Mucosa of rectum (tissue), 2 donors: ENCODE data around the gene SEC14L1.

ENCODE experiments used
- H3K27ac ChIP-seq, 2 donors: one replicate each; pipeline ENCODE4 v1.7.0; 2013; ENCODE audit warnings: inconsistent platforms in 2 of 2, low read depth in 2 of 2, low read length in 2 of 2
- H3K27me3 ChIP-seq, 2 donors: one replicate each; pipeline ENCODE4 v1.7.0; 2013; ENCODE audit warnings: low read length in 2 of 2; ENCODE audit not compliant: control insufficient read depth in 2 of 2, insufficient read depth in 2 of 2
- H3K36me3 ChIP-seq, 2 donors: one replicate each; pipeline ENCODE4 v1.7.0; 2013; ENCODE audit warnings: low read length in 2 of 2; ENCODE audit not compliant: control insufficient read depth in 2 of 2, insufficient read depth in 2 of 2
- H3K4me1 ChIP-seq, 2 donors: one replicate each; pipeline ENCODE4 v1.7.0; 2013; ENCODE audit warnings: low read length in 2 of 2, mild to moderate bottlenecking in 1 of 2; ENCODE audit not compliant: control insufficient read depth in 2 of 2, insufficient read depth in 2 of 2
- H3K4me3 ChIP-seq, 2 donors: one replicate each; pipeline ENCODE4 v1.7.0; 2013; ENCODE audit warnings: low read length in 2 of 2
- H3K9ac ChIP-seq, 2 donors: one replicate each; pipeline ENCODE4 v1.7.0; 2013; ENCODE audit warnings: low read length in 2 of 2, low read depth in 1 of 2, mild to moderate bottlenecking in 1 of 2
- H3K9me3 ChIP-seq, 2 donors: one replicate each; pipeline ENCODE4 v1.7.0; 2013; ENCODE audit warnings: low read length in 2 of 2; ENCODE audit not compliant: control insufficient read depth in 2 of 2
- donor health status: healthy.
- donor health status: Normal muscosa, but diverticular disease.

SEC14L1 gene

DNA sequence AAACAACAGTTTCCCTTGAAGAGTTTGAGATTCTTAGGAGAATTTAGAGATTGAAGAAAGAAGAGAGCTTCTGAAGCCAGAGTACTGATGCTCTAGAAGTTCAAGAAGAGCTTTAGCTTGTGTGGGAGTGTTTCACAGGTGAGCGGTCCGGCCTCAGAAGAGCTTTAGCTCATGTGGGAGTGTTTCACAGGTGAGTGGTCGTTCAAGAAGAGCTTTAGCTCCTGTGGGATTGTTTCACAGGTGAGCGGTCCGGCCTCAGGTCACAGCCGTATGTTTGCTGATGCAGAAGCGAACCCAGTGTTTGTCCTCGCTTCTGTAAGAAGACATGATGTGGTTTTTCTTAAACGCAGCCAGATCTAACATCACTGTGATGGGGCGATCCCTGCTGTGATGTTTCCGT is 76.4 kb downstream of the SEC14L1 start:
- Histone ChIP-seq H3K4me3 (no peak overlapping the region), H3K27ac (no peak overlapping the region), H3K27me3 (no peaks in the 10 kb centered on the region), H3K36me3 (peaks cover 31 to 55% of the 10 kb centered on the region in 2 donors), H3K9me3 (no peaks in the 10 kb centered on the region), H3K9ac (no peak overlapping the region), H3K4me1 (peaks cover 6 to 9% of the 10 kb centered on the region in 2 donors)

DNA sequence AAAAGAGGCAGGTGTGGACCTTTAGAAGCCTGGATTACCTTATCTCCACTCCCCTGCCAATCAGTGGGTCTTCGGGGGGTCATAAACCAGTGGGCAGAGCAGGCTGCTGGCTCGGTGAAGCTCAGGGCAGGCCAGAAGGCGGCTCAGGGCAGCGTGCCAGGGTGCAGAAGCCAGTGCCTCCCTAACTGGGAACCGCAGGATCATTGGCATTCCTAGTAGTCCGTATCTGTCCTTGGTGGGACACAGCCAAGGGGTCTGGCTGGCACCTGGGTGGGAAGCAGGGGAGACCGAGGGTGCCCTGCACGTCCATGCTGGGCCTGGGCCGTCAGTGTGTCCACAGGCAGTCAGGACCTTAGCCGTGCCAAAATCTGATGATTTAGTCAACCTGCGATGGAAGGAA is 76.8 kb downstream of the SEC14L1 start:
- H3K4me3 ChIP-seq = no peak overlapping the region
- no peaks in the 10 kb centered on the region for H3K27me3 ChIP-seq
- H3K4me1 ChIP-seq = peaks cover 6 to 8% of the 10 kb centered on the region in 2 donors
- H3K36me3 ChIP-seq = peaks cover 27 to 51% of the 10 kb centered on the region in 2 donors
- H3K27ac ChIP-seq = no peak overlapping the region
- H3K9me3 ChIP-seq = no peaks in the 10 kb centered on the region
- no peak overlapping the region for H3K9ac ChIP-seq

DNA sequence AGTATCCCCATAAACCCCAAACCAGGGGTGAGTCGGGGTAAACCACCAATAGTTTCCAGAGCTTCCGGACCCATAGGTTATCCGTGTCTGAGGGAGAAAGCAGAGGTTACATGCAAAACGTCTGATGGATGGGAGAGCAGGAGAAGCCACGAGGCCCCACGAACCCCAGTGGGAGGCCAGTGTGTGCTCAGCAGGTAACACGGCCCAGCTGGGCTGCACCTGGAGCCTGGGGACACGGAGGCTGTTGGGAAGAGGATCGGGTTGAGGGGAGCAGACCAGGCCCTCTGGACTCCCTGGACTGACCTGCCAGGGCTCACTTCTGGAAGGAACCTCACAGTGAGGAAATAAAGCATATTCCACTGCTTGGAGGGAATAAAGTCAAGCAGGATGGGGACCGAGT is 78.1 kb downstream of the SEC14L1 start:
- Histone ChIP-seq H3K27ac (no peak overlapping the region), H3K4me1 (no peaks in the 10 kb centered on the region), H3K9ac (no peak overlapping the region), H3K36me3 (peaks cover 14 to 38% of the 10 kb centered on the region in 2 donors), H3K4me3 (no peak overlapping the region), H3K9me3 (no peaks in the 10 kb centered on the region), H3K27me3 (no peaks in the 10 kb centered on the region)

DNA sequence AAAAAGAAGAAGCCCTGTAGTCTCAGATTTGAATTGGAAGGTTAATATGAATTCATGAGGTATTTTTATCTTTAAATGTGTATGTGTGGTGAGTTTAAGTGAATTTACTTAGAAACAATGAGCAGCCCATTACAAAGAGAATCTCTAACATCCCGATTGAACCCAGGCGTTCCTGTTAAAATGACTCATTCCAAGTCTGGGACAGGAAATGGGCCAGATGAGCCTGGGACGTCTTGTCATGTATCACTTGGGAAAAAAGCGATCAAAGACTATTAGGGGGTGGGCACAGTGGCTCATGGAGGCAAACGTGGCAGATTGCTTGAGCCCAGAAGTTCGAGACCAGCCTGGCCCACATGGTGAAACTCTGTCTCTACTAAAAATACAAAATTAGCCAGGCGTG is 81.6 kb downstream of the SEC14L1 start:
- Histone ChIP-seq H3K27me3 (no peaks in the 10 kb centered on the region), H3K36me3 (peaks cover 5 to 13% of the 10 kb centered on the region in 2 donors), H3K9ac (no peak overlapping the region), H3K4me1 (no peaks in the 10 kb centered on the region), H3K27ac (no peak overlapping the region), H3K4me3 (no peak overlapping the region), H3K9me3 (no peaks in the 10 kb centered on the region)

DNA sequence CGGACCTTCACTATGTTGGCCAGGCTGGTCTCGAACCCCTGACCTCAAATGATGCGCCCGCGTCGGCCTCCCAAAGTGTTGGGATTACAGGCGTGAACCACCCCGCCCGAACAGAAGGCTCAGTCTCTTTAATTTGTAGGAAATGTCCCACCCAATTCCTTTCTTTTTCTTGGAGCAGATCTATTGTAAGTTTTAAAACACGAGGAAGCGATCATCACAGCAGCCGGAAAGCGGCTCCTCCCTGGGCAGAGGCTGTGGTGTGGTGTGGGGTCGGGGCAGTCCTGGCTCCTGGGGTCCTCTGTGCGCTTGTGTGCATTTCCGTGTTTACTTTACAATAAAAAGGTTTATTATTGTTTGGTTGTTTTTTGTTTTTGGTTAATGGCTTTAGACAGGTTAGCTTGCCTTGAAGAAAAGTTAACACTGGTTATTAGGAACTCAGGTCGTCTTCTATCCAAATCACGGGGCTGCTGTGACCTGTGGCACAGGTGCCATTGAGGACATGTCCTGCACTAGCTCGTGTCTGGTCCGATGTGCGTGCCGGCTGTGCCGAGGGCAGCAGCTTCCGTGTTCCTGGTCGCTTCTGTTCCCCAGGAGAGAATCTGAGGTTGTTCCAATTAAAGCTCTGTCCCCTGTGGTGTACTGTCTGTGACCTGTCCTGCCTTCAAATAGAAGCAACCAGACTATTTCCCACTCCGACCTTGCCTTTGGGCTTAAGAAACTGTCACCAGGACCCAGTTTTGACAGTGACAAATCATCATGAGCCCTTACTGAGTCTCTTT is 83.1 kb downstream of the SEC14L1 start:
- peaks cover 0 to 4% of the 10 kb centered on the region in 2 donors for H3K36me3 ChIP-seq
- H3K9me3 ChIP-seq = no peaks in the 10 kb centered on the region
- no peak overlapping the region for H3K9ac ChIP-seq
- no peak overlapping the region for H3K27ac ChIP-seq
- H3K4me1 ChIP-seq = no peaks in the 10 kb centered on the region
- no peaks in the 10 kb centered on the region for H3K27me3 ChIP-seq
- H3K4me3 ChIP-seq = no peak overlapping the region

DNA sequence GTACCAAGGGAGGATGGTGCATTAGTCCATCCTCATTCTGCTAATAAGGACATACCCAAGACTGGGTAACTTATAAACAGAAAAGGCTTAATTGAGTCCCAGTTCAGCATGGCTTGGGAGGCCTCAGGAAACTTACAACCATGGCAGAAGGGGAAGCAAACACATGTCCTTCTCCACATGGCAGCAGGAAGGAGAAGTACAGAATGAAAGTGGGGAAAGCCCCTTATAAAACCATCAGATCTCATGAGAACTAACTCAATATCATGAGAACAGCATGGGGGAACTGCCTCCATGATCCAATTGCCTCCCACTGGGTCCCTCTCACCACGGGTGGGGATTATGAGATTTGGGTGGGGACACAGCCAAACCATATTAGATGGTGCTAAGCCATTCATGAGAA is 84.5 kb downstream of the SEC14L1 start:
- H3K9me3 ChIP-seq = no peaks in the 10 kb centered on the region
- no peaks in the 10 kb centered on the region for H3K36me3 ChIP-seq
- H3K9ac ChIP-seq = no peak overlapping the region
- no peak overlapping the region for H3K27ac ChIP-seq
- H3K4me3 ChIP-seq = no peak overlapping the region
- no peaks in the 10 kb centered on the region for H3K27me3 ChIP-seq
- H3K4me1 ChIP-seq = no peaks in the 10 kb centered on the region

DNA sequence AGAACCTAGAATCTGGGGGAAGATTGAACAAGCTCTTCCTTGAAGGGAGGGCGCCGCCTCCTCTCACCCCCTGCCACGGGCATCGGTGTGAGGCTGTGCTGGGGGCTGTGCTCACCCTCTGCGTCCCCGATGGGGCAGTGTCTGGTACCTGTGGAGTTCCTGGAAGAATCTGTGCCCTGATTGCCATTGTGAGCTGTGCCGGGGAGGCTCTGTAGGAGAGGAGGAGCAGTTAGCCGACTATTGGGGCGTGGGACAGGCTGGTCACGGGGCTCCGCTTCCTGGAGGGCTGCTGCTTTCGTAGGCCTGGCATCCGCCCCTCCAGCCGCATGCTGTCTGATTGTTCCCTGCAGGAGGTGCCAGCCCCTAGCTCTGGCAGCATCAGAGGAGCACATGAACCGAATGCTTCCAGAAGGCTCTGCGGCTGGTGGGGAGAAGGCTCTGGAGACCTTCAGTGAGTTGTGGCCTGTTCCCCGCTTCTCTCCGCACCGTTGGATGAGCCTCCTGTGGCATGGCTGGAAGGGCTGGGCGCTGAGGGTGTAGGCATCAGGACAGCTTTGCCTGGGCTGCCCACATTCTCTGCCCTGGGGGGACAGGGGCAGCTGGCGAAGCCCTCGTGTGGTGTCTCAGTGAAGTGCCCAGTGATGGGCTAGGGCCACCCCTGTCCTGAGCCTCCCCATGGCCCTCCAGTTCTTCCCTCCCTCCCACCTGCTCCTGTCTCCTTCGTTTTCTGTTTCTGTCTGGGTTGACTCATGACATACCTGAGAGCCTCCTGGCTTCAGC is 86.9 kb downstream of the SEC14L1 start:
- H3K9me3 ChIP-seq = no peaks in the 10 kb centered on the region
- no peaks in the 10 kb centered on the region for H3K4me1 ChIP-seq
- H3K27me3 ChIP-seq = no peaks in the 10 kb centered on the region
- no peak overlapping the region for H3K4me3 ChIP-seq
- no peak overlapping the region for H3K9ac ChIP-seq
- H3K27ac ChIP-seq = no peak overlapping the region
- H3K36me3 ChIP-seq = no peaks in the 10 kb centered on the region

DNA sequence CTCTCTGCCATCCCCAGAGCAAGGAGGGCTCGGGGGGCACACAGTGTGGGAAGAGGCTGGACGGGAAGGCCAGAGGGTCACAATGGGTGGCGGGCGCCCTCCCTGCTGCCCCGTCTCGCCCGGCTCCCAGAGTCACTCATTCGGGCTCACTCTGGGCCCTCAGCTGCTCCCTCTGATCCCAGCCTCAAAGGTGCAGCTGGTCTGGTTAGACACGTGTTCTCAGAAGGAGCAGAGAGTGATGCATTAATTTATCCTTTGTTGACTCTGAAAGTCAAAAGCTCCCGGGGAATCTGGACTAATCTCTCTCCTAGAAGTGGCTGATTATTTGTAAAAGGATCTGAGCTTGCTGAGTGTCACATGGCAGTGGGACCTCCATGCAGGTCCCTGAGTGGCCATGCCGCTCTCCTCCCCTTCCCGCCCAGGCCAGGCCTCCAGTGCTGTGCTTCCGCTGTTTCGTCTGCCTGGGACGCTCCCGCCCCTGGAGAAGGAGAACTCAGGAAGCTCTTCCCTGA is 87.5 kb downstream of the SEC14L1 start:
- Histone ChIP-seq H3K9me3 (no peaks in the 10 kb centered on the region), H3K27me3 (no peaks in the 10 kb centered on the region), H3K4me3 (no peak overlapping the region), H3K9ac (no peak overlapping the region), H3K27ac (no peak overlapping the region), H3K36me3 (no peaks in the 10 kb centered on the region), H3K4me1 (no peaks in the 10 kb centered on the region)

DNA sequence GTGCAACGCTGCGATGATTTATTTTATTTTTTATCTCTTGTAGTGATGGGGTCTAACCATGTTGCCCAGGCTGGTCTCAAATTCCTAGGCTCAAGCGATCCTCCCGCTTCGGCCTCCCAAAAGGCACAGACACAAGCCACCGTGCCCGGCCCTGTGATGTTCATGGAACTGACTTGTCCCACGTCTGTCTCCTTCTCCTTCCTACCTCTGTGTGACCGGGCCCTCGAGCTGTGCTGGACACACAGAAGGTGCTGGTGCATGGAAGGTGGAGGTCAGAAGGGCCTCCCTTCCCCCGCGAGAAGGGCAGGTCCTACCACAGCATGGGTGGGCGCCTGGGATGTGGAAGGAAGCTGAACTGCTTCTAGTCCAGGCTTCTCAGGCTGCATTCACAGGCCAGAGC is 88.0 kb downstream of the SEC14L1 start:
- Histone ChIP-seq H3K36me3 (no peaks in the 10 kb centered on the region), H3K9ac (no peak overlapping the region), H3K4me3 (no peak overlapping the region), H3K27me3 (no peaks in the 10 kb centered on the region), H3K9me3 (no peaks in the 10 kb centered on the region), H3K4me1 (peaks cover 0 to 3% of the 10 kb centered on the region in 2 donors), H3K27ac (no peak overlapping the region)

DNA sequence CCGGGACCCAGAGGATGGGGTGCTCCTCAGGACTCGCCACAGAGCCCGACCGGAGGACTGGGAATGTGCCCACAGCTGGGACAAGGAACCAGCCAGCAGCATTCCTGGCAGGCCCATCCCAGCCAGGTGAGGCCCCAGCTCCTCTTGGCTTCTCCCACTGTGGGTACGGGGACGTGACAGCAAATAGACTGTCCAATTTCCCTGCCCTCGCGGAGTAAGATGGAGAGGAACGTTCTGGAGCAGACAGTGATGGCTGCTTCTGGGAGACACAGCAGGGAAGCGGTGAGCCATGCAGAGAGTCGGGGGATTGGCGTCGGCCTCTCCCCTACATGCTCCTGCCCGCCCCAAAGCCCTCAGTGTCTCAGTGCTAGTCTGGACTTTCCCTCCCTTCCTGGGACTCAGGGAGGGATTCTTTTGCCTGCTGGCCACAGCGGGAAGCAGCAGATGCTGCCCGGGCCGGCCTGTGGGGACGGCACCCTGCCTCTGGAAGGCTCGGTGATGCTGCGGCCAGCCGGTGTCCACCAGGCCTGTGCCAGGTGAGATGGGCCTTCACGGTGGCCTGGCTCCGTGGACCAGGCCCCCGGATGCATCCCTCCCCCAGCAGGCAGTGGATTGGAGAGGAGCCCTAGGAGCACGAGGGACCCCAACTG is 89.1 kb downstream of the SEC14L1 start:
- H3K9me3 ChIP-seq = no peaks in the 10 kb centered on the region
- no peak overlapping the region for H3K4me3 ChIP-seq
- H3K36me3 ChIP-seq = no peaks in the 10 kb centered on the region
- H3K9ac ChIP-seq = no peak overlapping the region
- no peak overlapping the region for H3K27ac ChIP-seq
- H3K4me1 ChIP-seq = peaks cover 3 to 6% of the 10 kb centered on the region in 2 donors
- H3K27me3 ChIP-seq = no peaks in the 10 kb centered on the region
